HuH-7.5 (cell line): Measurements from ENCODE around the gene CBLN1.

Source experiments
- DNase-seq: peaks from one replicate; pipeline ENCODE4 v3.0.0; 2011; ENCODE audit warnings: low spot score

CBLN1 gene

GRCh38 chr16:49281480-49281842 lies at the start of gene CBLN1:
CBLN1 (minus strand) TSS chr16:49281838; CDS start chr16:49281465, 373 bp downstream.
- no peak for DNase-seq

- DNase-seq, result no peak
Observed at GRCh38 chr16:49330562-49331201, 49.0 kb upstream of the CBLN1 start.

- no peak for DNase-seq
Observed at GRCh38 chr16:49328325-49328724, 46.7 kb upstream of the CBLN1 start.

- no peak for DNase-seq
Observed at GRCh38 chr16:49327466-49327865, 45.8 kb upstream of the CBLN1 start.

GRCh38 chr16:49324703-49325102 lies 43.1 kb upstream of the CBLN1 start:
- no peak for DNase-seq

GRCh38 chr16:49315602-49316001 lies 34.0 kb upstream of the CBLN1 start:
- DNase-seq, result no peak

- no peak for DNase-seq
Observed at GRCh38 chr16:49312389-49312985, 30.8 kb upstream of the CBLN1 start.

GRCh38 chr16:49311823-49312222 lies 30.2 kb upstream of the CBLN1 start:
- no peak for DNase-seq

- no peak for DNase-seq
Observed at GRCh38 chr16:49307176-49307575, 25.5 kb upstream of the CBLN1 start.

GRCh38 chr16:49305406-49305805 lies 23.8 kb upstream of the CBLN1 start:
- no peak for DNase-seq

- no peak for DNase-seq
Observed at GRCh38 chr16:49292413-49292812, 10.8 kb upstream of the CBLN1 start.

- no peak for DNase-seq
Observed at GRCh38 chr16:49287572-49287971, 5.9 kb upstream of the CBLN1 start.

GRCh38 chr16:49284962-49285361 lies 3.3 kb upstream of the CBLN1 start:
- DNase-seq, result no peak

GRCh38 chr16:49283376-49284049 lies 1.9 kb upstream of the CBLN1 start:
- DNase-seq, result no peak

- DNase-seq, result no peak
Observed at GRCh38 chr16:49282690-49283375, 1.2 kb upstream of the CBLN1 start.

- DNase-seq, result no peak
Observed at GRCh38 chr16:49281843-49282642, 405 bp upstream of the CBLN1 start.

- no peak for DNase-seq
Observed at GRCh38 chr16:49280841-49281371, 732 bp downstream of the CBLN1 start.

- no peak for DNase-seq
Observed at GRCh38 chr16:49280105-49280741, 1.4 kb downstream of the CBLN1 start.

- DNase-seq, result no peak
Observed at GRCh38 chr16:49278944-49279725, 2.5 kb downstream of the CBLN1 start.

- no peak for DNase-seq
Observed at GRCh38 chr16:49278567-49278827, 3.1 kb downstream of the CBLN1 start.
